Fibroblast of lung (primary cell): ENCODE measurements around the gene ZXDC. TPM values are rescaled to one million over a fixed set of nuclear protein-coding genes. Genes with fewer than 3 reads are reported as not detected.

Experiments used
- DNase-seq, 2 donors: peaks; one replicate each; pipeline versions ENCODE4 v3.0.0 to v3.0.0-alpha.2; 2010; ENCODE audit warnings: low read depth in 2 of 2
- H2AFZ ChIP-seq: 2 replicates; pipeline ENCODE4 v1.5.1; 2012; ENCODE audit warnings: low read length, control low read depth, inconsistent platforms
- H3K27ac ChIP-seq: 2 replicates; pipeline ENCODE4 v1.5.1; 2011; ENCODE audit warnings: low read length, control low read depth; ENCODE audit not compliant: insufficient read depth
- H3K27me3 ChIP-seq: 2 replicates; pipeline ENCODE4 v1.5.1; 2011; ENCODE audit warnings: mild to moderate bottlenecking, low read length; ENCODE audit not compliant: control insufficient read depth, insufficient read depth
- H3K36me3 ChIP-seq: 2 replicates; pipeline ENCODE4 v1.5.1; 2011; ENCODE audit warnings: low read length; ENCODE audit not compliant: control insufficient read depth, insufficient read depth
- H3K4me1 ChIP-seq: 2 replicates; pipeline ENCODE4 v1.5.1; 2011; ENCODE audit warnings: low read length; ENCODE audit not compliant: control insufficient read depth, insufficient read depth; ENCODE audit errors: extremely low read depth
- H3K4me2 ChIP-seq: 2 replicates; pipeline ENCODE4 v1.5.1; 2011; ENCODE audit warnings: low read length, control low read depth; ENCODE audit not compliant: insufficient read depth; ENCODE audit errors: extremely low read depth
- H3K4me3 ChIP-seq, 4 experiments: fragments of 200-600 bp in 1 of 4; sonication (generic) in 1 of 4; replicated peaks in 1 of 4; 2 replicates each; pipeline ENCODE4 v1.5.1; 2011 to 2016; ENCODE audit warnings: low read length in 4 of 4, low read depth in 3 of 4, mild to moderate bottlenecking in 3 of 4, control low read depth in 2 of 4, inconsistent platforms in 1 of 4, mixed read lengths in 1 of 4; ENCODE audit not compliant: insufficient read depth in 1 of 4; ENCODE audit errors: control extremely low read depth in 1 of 4
- H3K79me2 ChIP-seq: 2 replicates; pipeline ENCODE4 v1.5.1; 2012; ENCODE audit warnings: mild to moderate bottlenecking, low read length, inconsistent platforms; ENCODE audit not compliant: control insufficient read depth, insufficient read depth
- H3K9ac ChIP-seq: 2 replicates; pipeline ENCODE4 v1.5.1; 2011; ENCODE audit warnings: mild to moderate bottlenecking, low read length, control low read depth; ENCODE audit not compliant: insufficient read depth
- H3K9me3 ChIP-seq: 2 replicates; pipeline ENCODE4 v1.5.1; 2012; ENCODE audit warnings: low read depth, low read length; ENCODE audit not compliant: control insufficient read depth, insufficient read depth
- H4K20me1 ChIP-seq: 2 replicates; pipeline ENCODE4 v1.5.1; 2011; ENCODE audit warnings: low read length; ENCODE audit not compliant: control insufficient read depth, insufficient read depth; ENCODE audit errors: extremely low read depth
- CTCF ChIP-seq, 2 donors: IDR thresholded peaks in 1 of 2; conservative IDR thresholded peaks in 1 of 2; 1 replicate in 1 of 2; 2 replicates in 1 of 2; pipeline ENCODE4 v1.5.1; 2011 to 2012; ENCODE audit warnings: low read length in 2 of 2, control low read depth in 1 of 2, inconsistent platforms in 1 of 2, low read depth in 1 of 2, mild to moderate bottlenecking in 1 of 2
- EZH2 ChIP-seq: IDR thresholded peaks from 2 replicates; pipeline ENCODE4 v1.5.1; 2012; ENCODE audit warnings: low read length, control low read depth, mild to moderate bottlenecking; ENCODE audit errors: missing control alignments
- polyA plus RNA-seq, 2 donors: library from polyadenylated mRNA; depleted of rRNA in 1 of 2; stranded (reverse) in 1 of 2; unstranded in 1 of 2; fragments of >200 nt; gene quantifications; 2 replicates each; pipeline ENCODE4 v1.2.1, GENCODE V29; 2011 to 2012; ENCODE audit warnings: missing spikeins in 1 of 2
- total RNA-seq: library from RNA; depleted of rRNA; stranded (reverse); fragments of >200 nt; gene quantifications from 2 replicates; pipeline ENCODE4 v1.2.1, GENCODE V29; 2014

Gene ZXDC
- total and polyA plus RNA-seq, 2 donors (not counting 1 experiment from before 2014, with no cell fraction given): 5.9 to 17.8 TPM

DNA sequence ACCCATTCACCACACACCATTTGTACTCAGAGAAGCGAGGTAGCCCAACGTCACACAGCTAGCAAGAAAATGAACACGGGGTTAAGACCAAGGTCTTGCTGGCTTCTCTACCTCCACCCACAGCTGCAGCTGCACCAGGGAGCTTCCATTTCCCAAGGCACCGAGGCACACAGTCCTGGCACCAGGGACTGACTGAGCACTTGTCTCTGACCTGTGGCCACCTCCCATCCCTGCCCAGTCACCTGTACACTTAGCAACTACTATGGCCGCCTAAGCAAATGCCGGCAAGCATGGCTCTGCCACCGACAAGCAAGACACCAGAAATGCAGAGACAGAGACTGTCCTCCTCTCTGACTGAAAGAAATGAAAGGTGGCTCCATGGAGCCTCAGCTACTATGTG is 15.3 kb downstream of the ZXDC start:
- no peaks in the 10 kb centered on the region for H4K20me1 ChIP-seq
- no peak overlapping the region for H3K27ac ChIP-seq
- H3K27me3 ChIP-seq: no peaks in the 10 kb centered on the region
- DNase-seq: no peak
- TF ChIP-seq EZH2 (no peak), CTCF (conservative IDR thresholded peaks at IDR 0.05 in 1 of 2, IDR thresholded peaks at IDR 0.05 in 1 of 2; ENCODE audit: low read depth in 1 of 2, low read length in 2 of 2) (no peak)
- H3K4me2 ChIP-seq: no peak overlapping the region
- no peak overlapping the region for H3K4me3 ChIP-seq
- H3K79me2 ChIP-seq: no peaks in the 10 kb centered on the region
- no peak overlapping the region for H3K9ac ChIP-seq
- no peak overlapping the region for H2AFZ ChIP-seq
- no peaks in the 10 kb centered on the region for H3K4me1 ChIP-seq
- H3K9me3 ChIP-seq: no peaks in the 10 kb centered on the region
- peaks cover 25% of the 10 kb centered on the region for H3K36me3 ChIP-seq

GRCh38 chr3:126459763-126460127 is 15.9 kb downstream of the ZXDC start:
- Histone ChIP-seq H3K36me3 (peaks cover 19% of the 10 kb centered on the region), H3K79me2 (no peaks in the 10 kb centered on the region), H3K4me1 (no peaks in the 10 kb centered on the region), H3K4me2 (no peak overlapping the region), H3K27me3 (no peaks in the 10 kb centered on the region), H3K4me3 (no peak overlapping the region), H3K9ac (no peak overlapping the region), H3K27ac (no peak overlapping the region), H3K9me3 (no peaks in the 10 kb centered on the region), H4K20me1 (no peaks in the 10 kb centered on the region), H2AFZ (no peak overlapping the region)
- no peak for TF ChIP-seq CTCF (conservative IDR thresholded peaks at IDR 0.05 in 1 of 2, IDR thresholded peaks at IDR 0.05 in 1 of 2; ENCODE audit: low read depth in 1 of 2, low read length in 2 of 2)
- TF ChIP-seq EZH2: no peak
- no peak for DNase-seq

DNA sequence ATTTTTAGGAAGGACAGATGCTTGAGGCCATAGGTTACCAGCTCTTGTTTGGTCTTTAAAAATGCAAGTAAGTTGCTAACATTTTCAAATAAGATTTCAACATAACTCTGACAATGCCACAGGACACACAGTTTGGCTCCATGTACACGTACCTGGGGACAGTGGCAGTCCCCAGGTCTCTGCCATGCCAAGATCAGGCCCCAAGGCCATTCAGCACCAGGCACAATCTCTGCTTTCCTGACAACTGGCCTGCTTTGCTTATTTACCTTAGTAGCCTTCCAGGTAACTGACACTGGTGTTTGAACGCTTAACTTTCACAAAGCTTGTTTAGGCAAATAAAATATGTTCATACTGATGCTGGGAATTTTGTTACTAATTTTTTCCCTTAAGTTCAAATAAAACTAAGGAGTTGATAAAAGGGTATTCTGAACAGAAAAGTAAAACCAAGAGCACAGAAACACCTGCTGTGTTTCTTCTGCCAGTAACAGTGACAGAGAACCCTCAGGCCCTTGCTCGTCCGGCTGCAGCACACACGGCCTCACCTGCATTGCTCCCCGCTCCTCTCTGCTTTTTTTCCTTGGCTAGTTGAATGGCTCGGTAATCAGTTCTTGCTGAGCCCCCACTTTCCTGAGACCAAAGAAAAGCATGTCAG is 16.5 kb downstream of the ZXDC start:
- Histone ChIP-seq H2AFZ (no peak overlapping the region), H3K36me3 (peaks cover 18% of the 10 kb centered on the region), H3K4me2 (no peak overlapping the region), H3K4me3 (no peak overlapping the region), H3K9me3 (no peaks in the 10 kb centered on the region), H3K27me3 (no peaks in the 10 kb centered on the region), H3K79me2 (no peaks in the 10 kb centered on the region), H3K9ac (no peak overlapping the region), H4K20me1 (no peaks in the 10 kb centered on the region), H3K27ac (no peak overlapping the region), H3K4me1 (no peaks in the 10 kb centered on the region)
- DNase-seq: no peak
- TF ChIP-seq CTCF (conservative IDR thresholded peaks at IDR 0.05 in 1 of 2, IDR thresholded peaks at IDR 0.05 in 1 of 2; ENCODE audit: low read depth in 1 of 2, low read length in 2 of 2) (no peak), EZH2 (no peak)
